K562 (cell line): ENCODE measurements around the gene KCNC4. TPM values are rescaled to one million over a fixed set of nuclear protein-coding genes. Genes with fewer than 3 reads are reported as not detected.
A peak's percentile ranks its signal among the peaks of the same experiment; 100 is the strongest.

Source experiments
- ATAC-seq: fragments of 200-7000 bp; cut with Tn5 transposase; 3 replicates; pipeline ENCODE4 v1.9.1; 2020; ENCODE audit warnings: moderate library complexity
- BruUV-seq: library from RNA; stranded (reverse); fragments of 400-500 nt; replicated peaks from 2 replicates; lab custom pipeline; 2021; lab: Mats Ljungman, UMichigan
- CTCF ChIA-PET: fragments of 300-600 bp; formaldehyde crosslinking; extraction: SDS; loops from one replicate; lab custom pipeline; 2021; ENCODE audit warnings: low intra/inter-chr PET ratio; lab: Yijun Ruan, JAX
- POLR2A ChIA-PET: fragments of 300-600, 350-650 bp; sonication (Branson Sonifier 250); formaldehyde crosslinking; extraction: SDS; loops from one replicate; lab custom pipeline; 2021; ENCODE audit warnings: antibody characterized with exemption, inconsistent platforms; lab: Yijun Ruan, JAX
- DNase-seq, 4 experiments: peaks; one replicate each; pipeline versions ENCODE4 v3.0.0 to v3.0.0-alpha.2; 2011 to 2018; ENCODE audit warnings: low spot score in 3 of 4, mixed read lengths in 3 of 4; ENCODE audit errors: extremely low read depth in 1 of 4
- FAIRE-seq: peaks from 2 replicates; lab custom pipeline; 2011; peaks lifted over from hg19 to GRCh38; lab: Jason Lieb, UNC
- H2AFZ ChIP-seq: 2 replicates; pipeline ENCODE4 v1.6.0; 2011; ENCODE audit warnings: low read depth, low read length, control low read depth, inconsistent platforms
- H3K27ac ChIP-seq: fragments of 200-600 bp; 3 replicates; pipeline ENCODE4 v1.8.0; 2011; ENCODE audit warnings: low read depth, mild to moderate bottlenecking, control low read depth, inconsistent platforms, low read length, moderate library complexity, mixed read lengths; ENCODE audit errors: extremely low read depth
- H3K27me3 ChIP-seq, 2 experiments: fragments of 300-600 bp in 1 of 2; 2 replicates in 1 of 2; 3 replicates in 1 of 2; pipeline versions ENCODE4 v1.6.0 to v1.8.0; 2011; ENCODE audit warnings: inconsistent platforms in 2 of 2, low read length in 2 of 2, mild to moderate bottlenecking in 1 of 2, mixed read lengths in 1 of 2, moderate library complexity in 1 of 2; ENCODE audit not compliant: control insufficient read depth in 2 of 2, insufficient read depth in 2 of 2
- H3K36me3 ChIP-seq: fragments of 300-600 bp; 3 replicates; pipeline ENCODE4 v1.8.0; 2011; ENCODE audit warnings: mild to moderate bottlenecking, low read length, inconsistent platforms; ENCODE audit not compliant: control insufficient read depth, insufficient read depth
- H3K4me1 ChIP-seq, 2 experiments: fragments of 200-600 bp in 1 of 2; replicated peaks in 1 of 2; 2 replicates in 1 of 2; 3 replicates in 1 of 2; pipeline versions ENCODE4 v1.5.1 to v1.8.0; 2011; ENCODE audit warnings: inconsistent platforms in 2 of 2, low read length in 2 of 2, mild to moderate bottlenecking in 1 of 2, mixed read lengths in 1 of 2, moderate library complexity in 1 of 2; ENCODE audit not compliant: control insufficient read depth in 2 of 2, insufficient read depth in 2 of 2
- H3K4me2 ChIP-seq: 2 replicates; pipeline ENCODE4 v1.6.1; 2011; ENCODE audit warnings: low read length, control low read depth, inconsistent platforms, mixed read lengths; ENCODE audit not compliant: insufficient read depth
- H3K4me3 ChIP-seq: fragments of 200-600 bp; sonication (generic), shearing (Covaris generic); 2 replicates; pipeline ENCODE4 v1.5.1; 2016; ENCODE audit warnings: control low read depth, inconsistent platforms
- H3K79me2 ChIP-seq: fragments of 200-600 bp; 3 replicates; pipeline ENCODE4 v1.8.0; 2011; ENCODE audit warnings: low read length, inconsistent platforms; ENCODE audit not compliant: control insufficient read depth, insufficient read depth
- H3K9ac ChIP-seq, 2 experiments: 2 replicates each; pipeline versions ENCODE4 v1.6.0 to v1.6.1; 2011; ENCODE audit warnings: low read depth in 2 of 2, low read length in 2 of 2, control low read depth in 1 of 2, inconsistent platforms in 1 of 2, mild to moderate bottlenecking in 1 of 2, mixed read lengths in 1 of 2; ENCODE audit not compliant: insufficient read depth in 1 of 2
- H3K9me1 ChIP-seq: one replicate; pipeline ENCODE4 v1.6.0; 2011; ENCODE audit warnings: inconsistent platforms, mild to moderate bottlenecking, low read length, moderate library complexity; ENCODE audit not compliant: control insufficient read depth, insufficient read depth
- H3K9me3 ChIP-seq: replicated peaks from 2 replicates; pipeline ENCODE4 v1.5.1; 2011; ENCODE audit warnings: low read depth, low read length, inconsistent platforms; ENCODE audit not compliant: control insufficient read depth, insufficient read depth
- H4K20me1 ChIP-seq: replicated peaks from 2 replicates; pipeline ENCODE4 v1.6.1; 2011; ENCODE audit warnings: low read length, inconsistent platforms, mixed read lengths; ENCODE audit not compliant: control insufficient read depth, insufficient read depth
- NCOA6 ChIP-seq: fragments of 450-650 bp; IDR thresholded peaks from 2 replicates; pipeline ENCODE4 v1.6.1; 2017; ENCODE audit warnings: mild to moderate bottlenecking
- NFIC ChIP-seq: fragments of 450-650 bp; IDR thresholded peaks from 2 replicates; pipeline ENCODE4 v1.6.1; 2017; ENCODE audit warnings: mild to moderate bottlenecking, inconsistent platforms
- NFIX ChIP-seq: fragments of 250-450 bp; sonication (Bioruptor Pico); IDR thresholded peaks from 2 replicates; pipeline ENCODE4 v1.4.0; 2020; ENCODE audit warnings: low read depth, mild to moderate bottlenecking, moderate library complexity
- WGBS: fragments of 100-300 bp; shearing (Covaris generic); methylation state at CpG from one replicate; pipeline ENCODE4 v1.1.6; 2016; ENCODE audit warnings: low coverage, mixed read lengths; ENCODE audit not compliant: insufficient coverage; ENCODE audit errors: missing lambda C conversion rate; 5-methylcytosine and 5-hydroxymethylcytosine counted together
- in situ Hi-C: fragments of 300-500 bp; cut with MboI; formaldehyde crosslinking; loops from 4 replicates; pipeline ENCODE4 v1.15.0; 2018; ENCODE audit warnings: inconsistent platforms, mixed read lengths
- intact Hi-C: fragments of 100-400 bp; cut with micrococcal nuclease; formaldehyde crosslinking; loops from 2 replicates; pipeline ENCODE4 v1.14.2; 2022
- polyA plus RNA-seq, 8 experiments: library from polyadenylated mRNA; depleted of rRNA in 4 of 8; stranded (reverse) in 5 of 8; unstranded in 3 of 8; fragments of >200 nt; fragmentation: Nextera tagmentation in 2 of 8; fragmentation: Illumina TruSeq in 1 of 8; extraction: Ambion mirVana in 2 of 8; extraction: Trizol in 1 of 8; gene quantifications; 2 replicates each; pipeline versions ENCODE4 v1.2.1 to v1.2.3, GENCODE V29; 2011 to 2014; ENCODE audit warnings: inconsistent platforms in 1 of 8, missing spikeins in 1 of 8
- total RNA-seq, 7 experiments: library from RNA; depleted of rRNA in 6 of 7; stranded (reverse); fragments of >200 nt in 6 of 7; fragmentation: Illumina TruSeq in 2 of 7; extraction: Trizol in 2 of 7; gene quantifications; 2 replicates each; pipeline versions ENCODE4 v1.2.1 to v1.2.3, GENCODE V29; 2011 to 2021; ENCODE audit warnings: low replicate concordance in 1 of 7
- TF ChIP-seq, protein P1 (sequence below), 2 experiments: fragments of 450-650 bp in 1 of 2; sonication (generic) in 1 of 2; formaldehyde crosslinking; conservative IDR thresholded peaks; 2 replicates each; pipeline versions ENCODE4 v1.4.0 to v1.8.1; 2020 to 2022; ENCODE audit warnings: mild to moderate bottlenecking in 1 of 2, missing genetic modification reagents in 1 of 2

KCNC4 gene
- total and polyA plus RNA-seq, 9 of the 15 experiments (the other 6 are each of a cell fraction or from before 2014, with no cell fraction given) = 0.07 to 1.8 (median 0.73) TPM

DNA sequence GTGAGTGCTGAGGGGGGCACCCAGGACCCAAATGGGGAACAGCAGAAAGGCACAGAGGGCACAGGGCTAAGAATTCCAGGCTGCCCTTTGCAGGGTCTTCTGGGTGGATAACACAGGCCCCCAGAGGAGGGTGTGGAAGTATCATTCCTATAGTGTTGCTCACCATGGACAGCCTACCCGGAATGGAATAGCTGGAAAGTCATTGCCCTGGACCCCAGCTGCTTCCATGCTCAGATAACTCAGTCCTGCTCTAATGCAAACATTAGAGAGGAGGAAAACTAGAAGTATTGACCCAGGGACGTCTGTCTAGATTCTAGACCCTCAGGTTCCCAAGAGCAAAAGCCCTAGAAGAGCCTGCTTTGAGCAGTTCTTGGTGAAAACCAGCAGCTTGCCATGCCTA is 35.2 kb upstream of the KCNC4 start (continued):
- TF ChIP-seq, protein P1, sequence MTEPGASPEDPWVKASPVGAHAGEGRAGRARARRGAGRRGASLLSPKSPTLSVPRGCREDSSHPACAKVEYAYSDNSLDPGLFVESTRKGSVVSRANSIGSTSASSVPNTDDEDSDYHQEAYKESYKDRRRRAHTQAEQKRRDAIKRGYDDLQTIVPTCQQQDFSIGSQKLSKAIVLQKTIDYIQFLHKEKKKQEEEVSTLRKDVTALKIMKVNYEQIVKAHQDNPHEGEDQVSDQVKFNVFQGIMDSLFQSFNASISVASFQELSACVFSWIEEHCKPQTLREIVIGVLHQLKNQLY (CRISPR knock-in tag; conservative IDR thresholded peaks at IDR 0.05) = no peak
- TF ChIP-seq, all 486 proteins: peak for 0

DNA sequence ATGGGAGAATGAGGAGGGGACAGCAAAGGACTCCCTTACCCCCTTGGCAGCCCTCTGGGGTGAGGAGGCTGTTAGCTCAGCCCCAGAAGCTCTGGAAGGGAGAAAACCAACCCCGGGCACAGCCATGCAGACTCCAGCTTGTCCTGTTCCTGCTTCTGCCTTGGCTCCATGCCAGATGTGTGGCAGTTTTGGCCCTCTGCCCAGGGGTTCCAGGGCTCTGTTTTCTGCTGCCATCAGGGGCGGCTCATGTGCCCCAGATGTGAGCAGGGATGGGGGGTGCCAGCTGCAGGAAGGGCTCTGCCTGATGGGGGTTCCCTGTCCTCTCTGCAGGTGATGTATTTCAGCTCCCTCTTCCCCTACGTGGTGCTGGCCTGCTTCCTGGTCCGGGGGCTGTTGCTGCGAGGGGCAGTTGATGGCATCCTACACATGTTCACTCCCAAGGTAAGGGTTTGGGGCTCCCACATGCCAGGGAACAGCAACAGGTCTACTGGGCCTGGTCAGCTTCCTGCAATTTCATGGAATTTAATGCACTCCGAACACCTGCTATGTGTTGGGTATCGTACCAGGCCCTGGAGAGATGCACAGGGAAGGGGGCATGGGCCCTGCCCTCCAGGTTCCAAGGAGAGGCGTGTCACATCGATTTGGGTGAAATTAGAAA is 33.7 kb upstream of the KCNC4 start:
- intact Hi-C loops = no loop called here
- WGBS = under 1% methylated on average over 9 of the region's 9 CpGs

More for the DNA sequence above, 33.7 kb upstream of the KCNC4 start:
- no peak overlapping the region for H3K27ac ChIP-seq
- H3K4me2 ChIP-seq = no peak overlapping the region
- no peaks in the 10 kb centered on the region for H3K9me3 ChIP-seq
- no peaks in the 10 kb centered on the region for H3K79me2 ChIP-seq
- TF ChIP-seq NCOA6 = no peak
- TF ChIP-seq NFIX = peak; percentile 78
- peak; percentile 95 for TF ChIP-seq NFIC
- in situ Hi-C loops = no loop called here
- no TSS peak for BruUV-seq
- H2AFZ ChIP-seq = no peak overlapping the region
- FAIRE-seq = no peak
- H3K4me3 ChIP-seq = no peak overlapping the region
- ChIA-PET CTCF (no interaction called here), POLR2A (interaction anchor here (0.9 to 1.2 kb wide), 3 partner anchors 9 to 12 kb away, joined by 3 to 5 read pairs (median 3); no protein-coding TSS in a partner anchor)
- no peak for DNase-seq
- no peaks in the 10 kb centered on the region for H3K9me1 ChIP-seq
- peaks cover 38 to 52% of the 10 kb centered on the region in 2 experiments for H3K27me3 ChIP-seq
- ATAC-seq = no peak
- H4K20me1 ChIP-seq = 0 out of 2 replicates have a peak, but pooled peaks cover 5% of the 10 kb centered on the region
- H3K36me3 ChIP-seq = no peaks in the 10 kb centered on the region
- H3K9ac ChIP-seq = no peak overlapping the region
- H3K4me1 ChIP-seq = no peaks in the 10 kb centered on the region
